Measurements from ENCODE around the gene PCDH8.

- TF ChIP-seq JUND (IDR thresholded peaks at IDR 0.05) (no peak), CTCF (IDR thresholded peaks at IDR 0.05 in 2 of 3, conservative IDR thresholded peaks at IDR 0.05 in 1 of 3; ENCODE audit: borderline replicate concordance in 1 of 3, insufficient read depth in 1 of 3, low read depth in 2 of 3, low read length in 2 of 3) (no peak), RAD21 (IDR thresholded peaks at IDR 0.05; ENCODE audit: low read depth) (no peak), POLR2AphosphoS5 (IDR thresholded peaks at IDR 0.05; ENCODE audit: low read depth, low read length) (no peak), ZNF274 (IDR thresholded peaks at IDR 0.05; ENCODE audit: low read depth, low read length) (no peak), POLR2A (IDR thresholded peaks at IDR 0.05; ENCODE audit: borderline replicate concordance, extremely low read depth, insufficient read depth, insufficient read length) (no peak), EGR1 (IDR thresholded peaks at IDR 0.05; ENCODE audit: low read depth) (no peak), CEBPB (IDR thresholded peaks at IDR 0.05; ENCODE audit: low read depth) (no peak)
- TF ChIP-seq, protein P1, sequence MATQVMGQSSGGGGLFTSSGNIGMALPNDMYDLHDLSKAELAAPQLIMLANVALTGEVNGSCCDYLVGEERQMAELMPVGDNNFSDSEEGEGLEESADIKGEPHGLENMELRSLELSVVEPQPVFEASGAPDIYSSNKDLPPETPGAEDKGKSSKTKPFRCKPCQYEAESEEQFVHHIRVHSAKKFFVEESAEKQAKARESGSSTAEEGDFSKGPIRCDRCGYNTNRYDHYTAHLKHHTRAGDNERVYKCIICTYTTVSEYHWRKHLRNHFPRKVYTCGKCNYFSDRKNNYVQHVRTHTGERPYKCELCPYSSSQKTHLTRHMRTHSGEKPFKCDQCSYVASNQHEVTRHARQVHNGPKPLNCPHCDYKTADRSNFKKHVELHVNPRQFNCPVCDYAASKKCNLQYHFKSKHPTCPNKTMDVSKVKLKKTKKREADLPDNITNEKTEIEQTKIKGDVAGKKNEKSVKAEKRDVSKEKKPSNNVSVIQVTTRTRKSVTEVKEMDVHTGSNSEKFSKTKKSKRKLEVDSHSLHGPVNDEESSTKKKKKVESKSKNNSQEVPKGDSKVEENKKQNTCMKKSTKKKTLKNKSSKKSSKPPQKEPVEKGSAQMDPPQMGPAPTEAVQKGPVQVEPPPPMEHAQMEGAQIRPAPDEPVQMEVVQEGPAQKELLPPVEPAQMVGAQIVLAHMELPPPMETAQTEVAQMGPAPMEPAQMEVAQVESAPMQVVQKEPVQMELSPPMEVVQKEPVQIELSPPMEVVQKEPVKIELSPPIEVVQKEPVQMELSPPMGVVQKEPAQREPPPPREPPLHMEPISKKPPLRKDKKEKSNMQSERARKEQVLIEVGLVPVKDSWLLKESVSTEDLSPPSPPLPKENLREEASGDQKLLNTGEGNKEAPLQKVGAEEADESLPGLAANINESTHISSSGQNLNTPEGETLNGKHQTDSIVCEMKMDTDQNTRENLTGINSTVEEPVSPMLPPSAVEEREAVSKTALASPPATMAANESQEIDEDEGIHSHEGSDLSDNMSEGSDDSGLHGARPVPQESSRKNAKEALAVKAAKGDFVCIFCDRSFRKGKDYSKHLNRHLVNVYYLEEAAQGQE (IDR thresholded peaks at IDR 0.05; ENCODE audit: low read depth) = no peak
Observed at GRCh38 chr13:52812941-52813340, 35.5 kb downstream of the PCDH8 start.

All from HCT116 (cell line).